WTC11 (cell line): ENCODE data around the gene POU3F1. TPM values are rescaled to one million over a fixed set of nuclear protein-coding genes. Genes with fewer than 3 reads are reported as not detected.
A peak's percentile ranks its signal among the peaks of the same experiment; 100 is the strongest.
"Not testable (repeated sequence)": the region's sequence is repeated elsewhere in the genome, so short reads cannot be mapped to it uniquely, and the experiment has no call there.

Source experiments
- ATAC-seq: fragments of 200-7000 bp; cut with Tn5 transposase; 2 replicates; pipeline ENCODE4 v1.10.0; 2021; ENCODE audit warnings: mild to moderate bottlenecking, moderate library complexity
- CTCF ChIA-PET: fragments of 300-600 bp; sonication (Branson Sonifier 250); formaldehyde crosslinking; loops from one replicate; lab custom pipeline; 2021; ENCODE audit warnings: antibody characterized with exemption; lab: Charles Lee
- POLR2A ChIA-PET: fragments of 350-600 bp; sonication (Branson Sonifier 250); formaldehyde crosslinking; loops from one replicate; lab custom pipeline; 2021; ENCODE audit warnings: antibody characterized with exemption; lab: Charles Lee
- DNase-seq: peaks from one replicate; pipeline ENCODE4 v3.0.0; 2021; ENCODE audit warnings: low spot score
- H3K27ac Mint-ChIP-seq: 2 replicates; pipeline ENCODE4 v1.8.0; 2021; ENCODE audit warnings: mixed read lengths
- H3K27me3 Mint-ChIP-seq: 2 replicates; pipeline ENCODE4 v1.8.0; 2021; ENCODE audit warnings: low read depth, mild to moderate bottlenecking, moderate library complexity, mixed read lengths
- H3K36me3 Mint-ChIP-seq: 2 replicates; pipeline ENCODE4 v1.8.0; 2021; ENCODE audit warnings: mixed read lengths
- H3K4me1 Mint-ChIP-seq: 2 replicates; pipeline ENCODE4 v1.8.0; 2022; ENCODE audit warnings: mixed read lengths
- H3K4me3 Mint-ChIP-seq: 2 replicates; pipeline ENCODE4 v1.8.0; 2021; ENCODE audit warnings: mild to moderate bottlenecking, moderate library complexity, mixed read lengths
- H3K9me3 Mint-ChIP-seq: 2 replicates; pipeline ENCODE4 v1.8.0; 2021; ENCODE audit warnings: mixed read lengths
- CREB1 ChIP-seq: sonication (generic); formaldehyde crosslinking; IDR thresholded peaks from 2 replicates; pipeline ENCODE4 v1.8.0; 2023; ENCODE audit warnings: mild to moderate bottlenecking, missing genetic modification reagents
- ETV6 ChIP-seq: sonication (generic); formaldehyde crosslinking; IDR thresholded peaks from 2 replicates; pipeline ENCODE4 v1.8.1; 2022; ENCODE audit warnings: mild to moderate bottlenecking, missing genetic modification reagents
- GABPB1 ChIP-seq: sonication (generic); formaldehyde crosslinking; IDR thresholded peaks from 2 replicates; pipeline ENCODE4 v1.8.1; 2023; ENCODE audit warnings: mild to moderate bottlenecking, missing genetic modification reagents
- GRHL2 ChIP-seq: fragments of 250-450 bp; sonication (Bioruptor Pico); IDR thresholded peaks from 2 replicates; pipeline ENCODE4 v1.8.0; 2022; ENCODE audit warnings: mild to moderate bottlenecking, moderate library complexity; ENCODE audit not compliant: insufficient replicate concordance, severe bottlenecking
- JUN ChIP-seq: sonication (generic); formaldehyde crosslinking; IDR thresholded peaks from 2 replicates; pipeline ENCODE4 v1.8.0; 2023; ENCODE audit warnings: mild to moderate bottlenecking, missing genetic modification reagents
- NFATC4 ChIP-seq: fragments of 250-450 bp; sonication (Bioruptor Pico); IDR thresholded peaks from 2 replicates; pipeline ENCODE4 v1.9.0; 2021; ENCODE audit warnings: mild to moderate bottlenecking
- NR1H2 ChIP-seq: sonication (generic); formaldehyde crosslinking; IDR thresholded peaks from 2 replicates; pipeline ENCODE4 v1.9.0; 2021; ENCODE audit warnings: mild to moderate bottlenecking, moderate library complexity, missing genetic modification reagents
- NR3C1 ChIP-seq: sonication (generic); formaldehyde crosslinking; conservative IDR thresholded peaks from 2 replicates; pipeline ENCODE4 v1.8.1; 2023; ENCODE audit warnings: low read depth, mild to moderate bottlenecking, missing genetic modification reagents
- PRRX2 ChIP-seq: fragments of 250-450 bp; sonication (Bioruptor Pico); IDR thresholded peaks from 2 replicates; pipeline ENCODE4 v1.8.0; 2021; ENCODE audit warnings: mild to moderate bottlenecking
- RORB ChIP-seq: fragments of 250-450 bp; sonication (Bioruptor Pico); IDR thresholded peaks from 2 replicates; pipeline ENCODE4 v1.9.0; 2021; ENCODE audit warnings: mild to moderate bottlenecking
- SMAD4 ChIP-seq: sonication (generic); formaldehyde crosslinking; IDR thresholded peaks from 2 replicates; pipeline ENCODE4 v1.8.0; 2022; ENCODE audit warnings: mild to moderate bottlenecking, missing genetic modification reagents
- SOX15 ChIP-seq: fragments of 250-450 bp; sonication (Bioruptor Pico); IDR thresholded peaks from 2 replicates; pipeline ENCODE4 v1.9.0; 2021; ENCODE audit warnings: mild to moderate bottlenecking
- ZBTB21 ChIP-seq: sonication (generic); formaldehyde crosslinking; IDR thresholded peaks from 2 replicates; pipeline ENCODE4 v1.8.1; 2023; ENCODE audit warnings: mild to moderate bottlenecking, missing genetic modification reagents, borderline replicate concordance
- ZNF121 ChIP-seq: sonication (generic); formaldehyde crosslinking; IDR thresholded peaks from 2 replicates; pipeline ENCODE4 v1.8.0; 2023; ENCODE audit warnings: missing genetic modification reagents
- ZNF232 ChIP-seq: sonication (generic); formaldehyde crosslinking; IDR thresholded peaks from 2 replicates; pipeline ENCODE4 v1.8.0; 2022; ENCODE audit warnings: mild to moderate bottlenecking, missing genetic modification reagents
- ZNF396 ChIP-seq: fragments of 250-450 bp; sonication (Bioruptor Pico); IDR thresholded peaks from 2 replicates; pipeline ENCODE4 v1.8.0; 2021; ENCODE audit warnings: mild to moderate bottlenecking, moderate library complexity, borderline replicate concordance
- total RNA-seq: library from RNA; stranded (reverse); gene quantifications from 3 replicates; pipeline ENCODE4 v1.2.3, GENCODE V29; 2021
- TF ChIP-seq, protein P1 (sequence below): sonication (generic); formaldehyde crosslinking; IDR thresholded peaks from 2 replicates; pipeline ENCODE4 v1.8.1; 2023; ENCODE audit warnings: mild to moderate bottlenecking, moderate library complexity, missing genetic modification reagents
- TF ChIP-seq, protein P2 (sequence below): sonication (generic); formaldehyde crosslinking; IDR thresholded peaks from 2 replicates; pipeline ENCODE4 v1.8.1; 2022; ENCODE audit warnings: low read depth, missing genetic modification reagents, borderline replicate concordance
- TF ChIP-seq, protein P3 (sequence below): sonication (generic); formaldehyde crosslinking; IDR thresholded peaks from 2 replicates; pipeline ENCODE4 v1.8.0; 2022; ENCODE audit warnings: mild to moderate bottlenecking, missing genetic modification reagents
- TF ChIP-seq, protein P4 (sequence below): fragments of 250-450 bp; sonication (Bioruptor Pico); IDR thresholded peaks from 2 replicates; pipeline ENCODE4 v1.9.0; 2021; ENCODE audit warnings: mild to moderate bottlenecking, borderline replicate concordance
- TF ChIP-seq, protein P5 (sequence below): sonication (generic); formaldehyde crosslinking; IDR thresholded peaks from 2 replicates; pipeline ENCODE4 v1.8.0; 2022; ENCODE audit warnings: mild to moderate bottlenecking, missing genetic modification reagents

POU3F1 gene
- total RNA-seq, 1 experiment from 2014 or later: 18.9 TPM

DNA sequence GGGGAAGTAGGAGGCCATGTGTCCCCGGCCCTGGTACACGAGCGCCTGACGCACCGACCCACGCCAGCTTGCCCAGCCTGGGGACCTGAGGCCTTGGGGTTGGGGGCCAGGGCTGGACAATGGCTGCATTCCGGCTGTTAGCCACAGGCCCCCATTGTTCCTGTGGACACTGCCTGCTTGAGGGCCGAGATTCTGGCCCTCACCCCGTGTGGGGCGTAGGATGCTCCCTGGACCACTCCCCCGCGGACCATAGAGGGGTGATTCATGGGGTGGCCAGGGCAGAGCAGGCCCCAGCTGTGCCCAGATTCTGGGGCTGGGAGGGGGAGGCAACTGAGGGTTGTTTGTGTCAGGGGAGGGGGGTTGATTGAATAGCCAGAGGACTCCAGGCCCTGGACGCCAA is 11.7 kb downstream of the POU3F1 start (continued):
- TF ChIP-seq JUN (CRISPR knock-in tag) (no peak), CREB1 (no peak), PRRX2 (CRISPR knock-in tag) (no peak)

DNA sequence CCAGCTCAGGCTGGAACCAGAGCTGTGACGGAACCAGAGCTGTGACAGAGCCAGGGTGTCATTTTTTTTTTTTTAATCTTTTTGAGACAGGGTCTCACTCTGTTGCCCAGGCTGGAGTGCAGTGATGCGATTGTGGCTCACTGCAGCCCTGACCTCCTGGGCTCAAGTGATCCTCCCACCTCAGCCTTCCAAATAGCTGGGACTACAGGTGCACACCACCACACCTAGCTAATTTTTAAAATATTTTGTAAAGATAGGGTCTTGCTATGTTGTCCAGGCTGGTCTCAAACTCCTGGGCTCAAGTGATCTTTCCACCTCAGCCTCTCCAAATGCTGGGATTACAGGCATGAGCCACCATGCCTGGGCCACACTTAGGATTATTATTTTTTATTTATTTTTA is 13.6 kb downstream of the POU3F1 start:
- POLR2A ChIA-PET, H3K27ac Mint-ChIP-seq, H3K9me3 Mint-ChIP-seq, ATAC-seq, H3K27me3 Mint-ChIP-seq, H3K4me3 Mint-ChIP-seq, DNase-seq, H3K36me3 Mint-ChIP-seq: not testable (repeated sequence)
- TF ChIP-seq ZNF121 (CRISPR knock-in tag): peak; percentile 26; the same call in 1 of the 2 replicates
- CTCF ChIA-PET: interaction anchor here (1.6 kb wide), 1 partner anchor 39 kb away, joined by 5 read pairs; no protein-coding TSS in a partner anchor
- H3K4me1 Mint-ChIP-seq: peaks cover 36% of the 10 kb centered on the region

DNA sequence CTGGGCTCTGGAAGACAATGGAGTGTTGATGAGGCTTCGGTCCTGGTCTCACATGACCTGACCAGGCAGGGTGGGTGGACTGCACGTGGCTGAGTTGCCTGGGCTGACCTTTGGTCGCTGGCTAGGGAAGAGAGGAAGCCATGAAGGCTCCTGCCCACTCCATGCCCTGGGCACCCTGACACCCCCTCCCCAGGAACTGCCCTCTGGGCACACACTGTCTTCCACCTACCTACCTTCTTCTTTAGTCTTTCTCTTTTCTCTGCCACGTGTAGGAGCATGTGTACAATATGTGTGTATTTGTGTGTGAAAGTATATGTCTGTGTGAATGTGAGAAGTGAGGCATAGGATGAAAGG is 15.1 kb downstream of the POU3F1 start:
- peak overlapping the region; percentile 31 for H3K27ac Mint-ChIP-seq
- no peaks in the 10 kb centered on the region for H3K36me3 Mint-ChIP-seq
- POLR2A ChIA-PET: no interaction called here
- no peak overlapping the region for H3K4me3 Mint-ChIP-seq
- 0 out of 2 replicates have a peak, but pooled peaks have one; percentile 38 for TF ChIP-seq GABPB1
- TF ChIP-seq, protein P1, sequence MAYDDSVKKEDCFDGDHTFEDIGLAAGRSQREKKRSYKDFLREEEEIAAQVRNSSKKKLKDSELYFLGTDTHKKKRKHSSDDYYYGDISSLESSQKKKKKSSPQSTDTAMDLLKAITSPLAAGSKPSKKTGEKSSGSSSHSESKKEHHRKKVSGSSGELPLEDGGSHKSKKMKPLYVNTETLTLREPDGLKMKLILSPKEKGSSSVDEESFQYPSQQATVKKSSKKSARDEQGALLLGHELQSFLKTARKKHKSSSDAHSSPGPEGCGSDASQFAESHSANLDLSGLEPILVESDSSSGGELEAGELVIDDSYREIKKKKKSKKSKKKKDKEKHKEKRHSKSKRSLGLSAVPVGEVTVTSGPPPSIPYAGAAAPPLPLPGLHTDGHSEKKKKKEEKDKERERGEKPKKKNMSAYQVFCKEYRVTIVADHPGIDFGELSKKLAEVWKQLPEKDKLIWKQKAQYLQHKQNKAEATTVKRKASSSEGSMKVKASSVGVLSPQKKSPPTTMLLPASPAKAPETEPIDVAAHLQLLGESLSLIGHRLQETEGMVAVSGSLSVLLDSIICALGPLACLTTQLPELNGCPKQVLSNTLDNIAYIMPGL: no peak
- DNase-seq: no peak
- ATAC-seq: no peak
- CTCF ChIA-PET: no interaction called here
- H3K9me3 Mint-ChIP-seq: no peaks in the 10 kb centered on the region
- H3K4me1 Mint-ChIP-seq: peaks cover 51% of the 10 kb centered on the region
- H3K27me3 Mint-ChIP-seq: no peaks in the 10 kb centered on the region

DNA sequence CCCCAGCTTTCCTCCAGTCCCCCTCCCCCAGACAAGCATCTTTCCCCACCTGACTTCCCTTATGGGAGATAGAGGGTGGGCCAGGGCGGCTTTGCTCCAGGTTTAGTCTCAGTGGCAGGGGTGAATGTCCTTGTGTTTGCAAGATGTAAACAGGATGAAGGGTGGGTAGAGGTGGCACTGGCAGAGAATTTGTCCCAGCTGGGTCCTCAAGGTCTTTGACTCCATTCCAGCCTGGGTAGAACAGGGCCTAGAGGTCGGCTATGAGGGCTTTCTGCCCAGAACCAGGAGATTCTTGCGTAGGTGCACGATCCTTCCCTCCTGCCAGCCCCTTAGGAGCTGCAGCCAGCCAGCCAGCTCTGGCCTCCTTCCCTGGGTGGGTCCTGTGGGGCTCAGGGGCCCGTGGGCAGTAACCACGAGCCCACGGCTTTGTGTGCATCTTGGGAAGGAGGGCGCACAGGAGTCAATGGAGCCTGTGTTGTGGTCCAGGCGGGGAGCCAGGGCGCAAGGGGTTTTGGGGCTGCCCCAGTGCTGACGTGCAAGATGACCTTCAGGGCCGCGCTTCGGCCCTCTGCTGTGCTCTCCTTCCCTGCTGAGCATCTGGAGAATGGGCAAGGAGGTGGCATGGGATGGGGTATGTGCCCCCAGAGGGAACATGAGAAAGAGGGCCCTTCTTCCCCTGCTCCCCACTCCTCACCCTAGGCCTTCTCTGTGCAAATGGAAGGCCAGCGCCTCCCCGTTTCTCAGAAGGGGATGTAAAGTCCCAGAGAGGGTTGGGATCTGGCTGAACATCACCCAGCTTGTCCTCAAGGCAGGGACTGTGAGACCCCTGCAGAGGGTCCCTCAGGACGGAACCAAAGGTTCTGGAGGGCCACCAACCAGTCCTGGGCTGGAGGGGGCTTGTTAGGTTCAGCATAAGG is 15.7 kb downstream of the POU3F1 start:
- CTCF ChIA-PET: interaction anchor here (0.7 to 6.7 kb wide), 19 partner anchors 9 to 804 kb away, joined by 3 to 79 read pairs (median 5); partner anchors contain the start of gene POU3F1
- Mint-ChIP-seq H3K4me3 (no peak overlapping the region), H3K27ac (no peak overlapping the region), H3K4me1 (peaks cover 55% of the 10 kb centered on the region), H3K9me3 (no peaks in the 10 kb centered on the region), H3K36me3 (peaks cover under 1% of the 10 kb centered on the region; the same call in 1 of the 2 replicates), H3K27me3 (no peaks in the 10 kb centered on the region)
- DNase-seq (no peak), ATAC-seq (no peak)
- TF ChIP-seq, protein P2, sequence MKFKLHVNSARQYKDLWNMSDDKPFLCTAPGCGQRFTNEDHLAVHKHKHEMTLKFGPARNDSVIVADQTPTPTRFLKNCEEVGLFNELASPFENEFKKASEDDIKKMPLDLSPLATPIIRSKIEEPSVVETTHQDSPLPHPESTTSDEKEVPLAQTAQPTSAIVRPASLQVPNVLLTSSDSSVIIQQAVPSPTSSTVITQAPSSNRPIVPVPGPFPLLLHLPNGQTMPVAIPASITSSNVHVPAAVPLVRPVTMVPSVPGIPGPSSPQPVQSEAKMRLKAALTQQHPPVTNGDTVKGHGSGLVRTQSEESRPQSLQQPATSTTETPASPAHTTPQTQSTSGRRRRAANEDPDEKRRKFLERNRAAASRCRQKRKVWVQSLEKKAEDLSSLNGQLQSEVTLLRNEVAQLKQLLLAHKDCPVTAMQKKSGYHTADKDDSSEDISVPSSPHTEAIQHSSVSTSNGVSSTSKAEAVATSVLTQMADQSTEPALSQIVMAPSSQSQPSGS (CRISPR knock-in tag): no peak
- TF ChIP-seq, protein P3, sequence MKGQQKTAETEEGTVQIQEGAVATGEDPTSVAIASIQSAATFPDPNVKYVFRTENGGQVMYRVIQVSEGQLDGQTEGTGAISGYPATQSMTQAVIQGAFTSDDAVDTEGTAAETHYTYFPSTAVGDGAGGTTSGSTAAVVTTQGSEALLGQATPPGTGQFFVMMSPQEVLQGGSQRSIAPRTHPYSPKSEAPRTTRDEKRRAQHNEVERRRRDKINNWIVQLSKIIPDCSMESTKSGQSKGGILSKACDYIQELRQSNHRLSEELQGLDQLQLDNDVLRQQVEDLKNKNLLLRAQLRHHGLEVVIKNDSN (CRISPR knock-in tag): no peak
- no peak for TF ChIP-seq ZBTB21 (CRISPR knock-in tag)
- TF ChIP-seq ZNF232 (CRISPR knock-in tag): no peak
- TF ChIP-seq, protein P4, sequence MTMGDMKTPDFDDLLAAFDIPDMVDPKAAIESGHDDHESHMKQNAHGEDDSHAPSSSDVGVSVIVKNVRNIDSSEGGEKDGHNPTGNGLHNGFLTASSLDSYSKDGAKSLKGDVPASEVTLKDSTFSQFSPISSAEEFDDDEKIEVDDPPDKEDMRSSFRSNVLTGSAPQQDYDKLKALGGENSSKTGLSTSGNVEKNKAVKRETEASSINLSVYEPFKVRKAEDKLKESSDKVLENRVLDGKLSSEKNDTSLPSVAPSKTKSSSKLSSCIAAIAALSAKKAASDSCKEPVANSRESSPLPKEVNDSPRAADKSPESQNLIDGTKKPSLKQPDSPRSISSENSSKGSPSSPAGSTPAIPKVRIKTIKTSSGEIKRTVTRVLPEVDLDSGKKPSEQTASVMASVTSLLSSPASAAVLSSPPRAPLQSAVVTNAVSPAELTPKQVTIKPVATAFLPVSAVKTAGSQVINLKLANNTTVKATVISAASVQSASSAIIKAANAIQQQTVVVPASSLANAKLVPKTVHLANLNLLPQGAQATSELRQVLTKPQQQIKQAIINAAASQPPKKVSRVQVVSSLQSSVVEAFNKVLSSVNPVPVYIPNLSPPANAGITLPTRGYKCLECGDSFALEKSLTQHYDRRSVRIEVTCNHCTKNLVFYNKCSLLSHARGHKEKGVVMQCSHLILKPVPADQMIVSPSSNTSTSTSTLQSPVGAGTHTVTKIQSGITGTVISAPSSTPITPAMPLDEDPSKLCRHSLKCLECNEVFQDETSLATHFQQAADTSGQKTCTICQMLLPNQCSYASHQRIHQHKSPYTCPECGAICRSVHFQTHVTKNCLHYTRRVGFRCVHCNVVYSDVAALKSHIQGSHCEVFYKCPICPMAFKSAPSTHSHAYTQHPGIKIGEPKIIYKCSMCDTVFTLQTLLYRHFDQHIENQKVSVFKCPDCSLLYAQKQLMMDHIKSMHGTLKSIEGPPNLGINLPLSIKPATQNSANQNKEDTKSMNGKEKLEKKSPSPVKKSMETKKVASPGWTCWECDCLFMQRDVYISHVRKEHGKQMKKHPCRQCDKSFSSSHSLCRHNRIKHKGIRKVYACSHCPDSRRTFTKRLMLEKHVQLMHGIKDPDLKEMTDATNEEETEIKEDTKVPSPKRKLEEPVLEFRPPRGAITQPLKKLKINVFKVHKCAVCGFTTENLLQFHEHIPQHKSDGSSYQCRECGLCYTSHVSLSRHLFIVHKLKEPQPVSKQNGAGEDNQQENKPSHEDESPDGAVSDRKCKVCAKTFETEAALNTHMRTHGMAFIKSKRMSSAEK (CRISPR knock-in tag): no peak
- no peak for TF ChIP-seq SOX15 (CRISPR knock-in tag)
- TF ChIP-seq GRHL2 (CRISPR knock-in tag): no peak
- TF ChIP-seq NFATC4 (CRISPR knock-in tag): no peak
- no peak for TF ChIP-seq ZNF396 (CRISPR knock-in tag)
- TF ChIP-seq ETV6 (CRISPR knock-in tag): no peak
- TF ChIP-seq NR1H2 (CRISPR knock-in tag): no peak
- TF ChIP-seq, protein P5, sequence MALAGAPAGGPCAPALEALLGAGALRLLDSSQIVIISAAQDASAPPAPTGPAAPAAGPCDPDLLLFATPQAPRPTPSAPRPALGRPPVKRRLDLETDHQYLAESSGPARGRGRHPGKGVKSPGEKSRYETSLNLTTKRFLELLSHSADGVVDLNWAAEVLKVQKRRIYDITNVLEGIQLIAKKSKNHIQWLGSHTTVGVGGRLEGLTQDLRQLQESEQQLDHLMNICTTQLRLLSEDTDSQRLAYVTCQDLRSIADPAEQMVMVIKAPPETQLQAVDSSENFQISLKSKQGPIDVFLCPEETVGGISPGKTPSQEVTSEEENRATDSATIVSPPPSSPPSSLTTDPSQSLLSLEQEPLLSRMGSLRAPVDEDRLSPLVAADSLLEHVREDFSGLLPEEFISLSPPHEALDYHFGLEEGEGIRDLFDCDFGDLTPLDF (CRISPR knock-in tag): no peak
- no peak for TF ChIP-seq GABPB1
- no peak for TF ChIP-seq NR3C1 (CRISPR knock-in tag)
- no peak for TF ChIP-seq RORB
- TF ChIP-seq SMAD4: no peak
- POLR2A ChIA-PET: interaction anchor here (0.6 to 1.1 kb wide), 5 partner anchors 11 to 525 kb away, joined by 3 to 4 read pairs (median 3); partner anchors contain the start of gene UTP11
